ENCODE data around the gene ANKLE1. TPM values are rescaled to one million over a fixed set of nuclear protein-coding genes. Genes with fewer than 3 reads are reported as not detected.
A peak's percentile ranks its signal among the peaks of the same experiment; 100 is the strongest.

The ANKLE1 gene
- total and polyA plus RNA-seq, 10 of the 15 experiments (the other 5 are each of a cell fraction or from before 2014, with no cell fraction given), result 2.2 to 17.9 (median 10.9) TPM

DNA sequence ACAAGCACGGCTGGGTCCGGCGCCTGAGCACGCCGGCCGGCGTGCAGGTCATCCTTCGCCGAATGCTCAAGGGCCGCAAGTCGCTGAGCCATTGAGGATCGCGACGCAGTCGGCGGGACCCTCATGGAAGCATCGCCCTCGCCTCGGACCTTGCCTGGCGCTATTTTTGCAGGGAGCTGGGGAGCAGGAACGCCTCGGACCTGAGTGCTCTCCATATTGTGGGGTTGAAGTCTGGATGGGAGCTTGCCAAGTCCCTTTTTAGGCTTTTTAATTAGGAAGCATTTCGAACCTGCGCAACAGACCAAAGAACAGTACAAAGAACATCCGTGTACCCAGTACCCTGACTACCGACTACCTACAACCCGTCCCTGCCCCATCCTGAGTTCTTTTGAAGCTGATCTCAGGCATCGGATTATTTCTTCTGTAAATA lies 24.6 kb downstream of the ANKLE1 start:
- ChIA-PET POLR2A (interaction anchor here (0.6 to 1.0 kb wide), 6 partner anchors 30 to 432 kb away, joined by 3 to 4 read pairs (median 4); partner anchors contain the start of gene BST2), SMC1A (ENCODE audit: uncharacterized antibody, unreplicated experiment) (interaction anchor here (0.9 to 2.1 kb wide), 3 partner anchors 14 to 113 kb away, joined by 3 to 7 read pairs (median 4); partner anchors contain the start of gene MVB12A), CTCF (interaction anchor here (0.6 to 5.0 kb wide), 4 partner anchors 13 to 93 kb away, joined by 3 to 43 read pairs (median 4); no protein-coding TSS in a partner anchor), RAD21 (ENCODE audit: unreplicated experiment) (interaction anchor here (0.9 kb wide), 1 partner anchor 14 kb away, joined by 4 read pairs; no protein-coding TSS in a partner anchor)
- no peak for ATAC-seq
- Histone ChIP-seq H3K9ac (ENCODE audit: control insufficient read depth, insufficient read depth, low read length) (peak overlapping the region; percentile 84), H2AFZ (ENCODE audit: control insufficient read depth, low read depth, low read length) (peak overlapping the region; percentile 98), H3K4me2 (ENCODE audit: control insufficient read depth, insufficient read depth) (peak overlapping the region; percentile 38), H3K27ac (ENCODE audit: control insufficient read depth, insufficient read depth) (peak overlapping the region; percentile 84), H3K79me2 (ENCODE audit: control insufficient read depth, insufficient read depth, low read length) (peaks cover 29% of the 10 kb centered on the region), H4K20me1 (ENCODE audit: control insufficient read depth, insufficient read depth) (peaks cover 3% of the 10 kb centered on the region; the same call in 1 of the 2 replicates), H3K4me3 (peak overlapping the region; percentile 83), H3K36me3 (ENCODE audit: control insufficient read depth in 2 of 2, insufficient read depth in 2 of 2, low read length in 1 of 2) (no peaks in the 10 kb centered on the region), H3K9me3 (replicated peaks; ENCODE audit: control insufficient read depth, insufficient read depth, low read length) (no peaks in the 10 kb centered on the region), H3K4me1 (ENCODE audit: control insufficient read depth, insufficient read depth, low read length) (peaks cover 26% of the 10 kb centered on the region), H3K27me3 (replicated peaks in 1 of 2; ENCODE audit: control insufficient read depth in 2 of 2, insufficient read depth in 2 of 2, low read length in 1 of 2) (no peaks in the 10 kb centered on the region)
- 0 out of 2 replicates have a peak, but pooled peaks have one; percentile 27 for TF ChIP-seq DPF2 (IDR thresholded peaks at IDR 0.05)
- TF ChIP-seq TBL1XR1 (IDR thresholded peaks at IDR 0.05; ENCODE audit: low read depth, low read length), result no peak
- in situ Hi-C loops (cut with MboI) (no loop called here), intact Hi-C loops (cut with micrococcal nuclease; ENCODE audit: unreplicated experiment) (loop anchor here (10.0 kb wide), 1 partner anchor 411 kb away; no protein-coding TSS in a partner anchor)
- DNase-seq (ENCODE audit: low read depth, low spot score), result no peak
- WGBS (ENCODE audit: insufficient coverage, insufficient replicate concordance, low lambda C conversion rate, missing lambda C conversion rate), result 3% methylated on average over 28 of the region's 28 CpGs
- no peak for FAIRE-seq
- BruUV-seq (replicated peaks), result no TSS peak

DNA sequence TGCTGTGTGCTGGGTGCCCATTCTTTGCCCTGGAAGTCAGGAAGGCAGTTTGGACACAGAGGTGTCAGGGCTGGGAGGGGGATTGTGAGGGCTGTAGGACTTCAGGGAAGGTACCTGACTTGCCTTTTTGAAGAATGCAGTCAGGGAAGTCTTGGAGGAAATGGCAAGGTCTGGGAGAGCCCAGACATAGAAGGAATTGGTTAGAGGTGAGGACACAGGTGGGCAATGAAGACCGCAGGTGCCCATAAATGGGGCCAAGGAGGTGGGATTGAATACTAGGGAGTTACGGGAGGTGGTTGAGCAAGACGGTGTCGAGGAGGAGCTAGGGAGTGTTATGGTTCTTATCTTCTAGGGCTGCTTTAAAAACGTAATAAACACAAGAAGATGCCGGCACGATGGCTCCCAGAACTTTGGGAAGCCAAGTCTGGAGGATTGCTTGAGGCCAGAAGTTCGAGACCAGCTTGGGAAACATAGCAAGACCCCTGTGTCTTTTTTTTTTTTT lies 26.2 kb downstream of the ANKLE1 start:
- H4K20me1 ChIP-seq (ENCODE audit: control insufficient read depth, insufficient read depth), result peaks cover 3% of the 10 kb centered on the region; the same call in 1 of the 2 replicates
- peaks cover 24% of the 10 kb centered on the region for H3K4me1 ChIP-seq (ENCODE audit: control insufficient read depth, insufficient read depth, low read length)
- H3K79me2 ChIP-seq (ENCODE audit: control insufficient read depth, insufficient read depth, low read length), result peaks cover 39% of the 10 kb centered on the region
- DNase-seq (ENCODE audit: low read depth, low spot score) (no peak), FAIRE-seq (no peak), ATAC-seq (no peak)
- H3K9me3 ChIP-seq (replicated peaks; ENCODE audit: control insufficient read depth, insufficient read depth, low read length), result no peaks in the 10 kb centered on the region
- SMC1A ChIA-PET (ENCODE audit: uncharacterized antibody, unreplicated experiment), result interaction anchor here (2.0 kb wide), 1 partner anchor 15 kb away, joined by 5 read pairs; no protein-coding TSS in a partner anchor
- POLR2A ChIA-PET, result interaction anchor here (0.6 to 2.9 kb wide), 3 partner anchors 24 to 97 kb away, joined by 4 to 24 read pairs (median 6); partner anchors contain the start of genes ANO8 and BST2
- H3K4me3 ChIP-seq, result no peak overlapping the region
- intact Hi-C loops (cut with micrococcal nuclease; ENCODE audit: unreplicated experiment), result loop anchor here (10.0 kb wide), 1 partner anchor 413 kb away; no protein-coding TSS in a partner anchor
- no TSS peak for BruUV-seq (replicated peaks)
- H3K27ac ChIP-seq (ENCODE audit: control insufficient read depth, insufficient read depth), result no peak overlapping the region
- RAD21 ChIA-PET (ENCODE audit: unreplicated experiment), result interaction anchor here (0.5 to 1.5 kb wide), 2 partner anchors 111 to 199 kb away, joined by 3 read pairs; no protein-coding TSS in a partner anchor
- in situ Hi-C loops (cut with MboI), result no loop called here
- CTCF ChIA-PET, result interaction anchor here (0.7 to 1.8 kb wide), 2 partner anchors 78 to 309 kb away, joined by 3 to 9 read pairs; no protein-coding TSS in a partner anchor
- 75% methylated on average over 8 of the region's 8 CpGs for WGBS (ENCODE audit: insufficient coverage, insufficient replicate concordance, low lambda C conversion rate, missing lambda C conversion rate)
- H2AFZ ChIP-seq (ENCODE audit: control insufficient read depth, low read depth, low read length), result no peak overlapping the region
- H3K27me3 ChIP-seq (replicated peaks in 1 of 2; ENCODE audit: control insufficient read depth in 2 of 2, insufficient read depth in 2 of 2, low read length in 1 of 2), result no peaks in the 10 kb centered on the region
- H3K9ac ChIP-seq (ENCODE audit: control insufficient read depth, insufficient read depth, low read length), result no peak overlapping the region
- peak overlapping the region; percentile 25 for H3K4me2 ChIP-seq (ENCODE audit: control insufficient read depth, insufficient read depth)
- H3K36me3 ChIP-seq (ENCODE audit: control insufficient read depth in 2 of 2, insufficient read depth in 2 of 2, low read length in 1 of 2), result peaks cover 0 to 5% of the 10 kb centered on the region in 2 experiments; a peak in 1 of 4 replicates
- TF ChIP-seq RUNX3 (IDR thresholded peaks at IDR 0.05; ENCODE audit: low read length), result no peak
- TF ChIP-seq SMARCA5 (IDR thresholded peaks at IDR 0.05), result no peak
- TF ChIP-seq POU2F2 (IDR thresholded peaks at IDR 0.05; ENCODE audit: borderline replicate concordance, low read depth, low read length), result no peak
- no peak for TF ChIP-seq RELA (IDR thresholded peaks at IDR 0.05; ENCODE audit: borderline replicate concordance, partially characterized antibody)
- TF ChIP-seq, protein P1, sequence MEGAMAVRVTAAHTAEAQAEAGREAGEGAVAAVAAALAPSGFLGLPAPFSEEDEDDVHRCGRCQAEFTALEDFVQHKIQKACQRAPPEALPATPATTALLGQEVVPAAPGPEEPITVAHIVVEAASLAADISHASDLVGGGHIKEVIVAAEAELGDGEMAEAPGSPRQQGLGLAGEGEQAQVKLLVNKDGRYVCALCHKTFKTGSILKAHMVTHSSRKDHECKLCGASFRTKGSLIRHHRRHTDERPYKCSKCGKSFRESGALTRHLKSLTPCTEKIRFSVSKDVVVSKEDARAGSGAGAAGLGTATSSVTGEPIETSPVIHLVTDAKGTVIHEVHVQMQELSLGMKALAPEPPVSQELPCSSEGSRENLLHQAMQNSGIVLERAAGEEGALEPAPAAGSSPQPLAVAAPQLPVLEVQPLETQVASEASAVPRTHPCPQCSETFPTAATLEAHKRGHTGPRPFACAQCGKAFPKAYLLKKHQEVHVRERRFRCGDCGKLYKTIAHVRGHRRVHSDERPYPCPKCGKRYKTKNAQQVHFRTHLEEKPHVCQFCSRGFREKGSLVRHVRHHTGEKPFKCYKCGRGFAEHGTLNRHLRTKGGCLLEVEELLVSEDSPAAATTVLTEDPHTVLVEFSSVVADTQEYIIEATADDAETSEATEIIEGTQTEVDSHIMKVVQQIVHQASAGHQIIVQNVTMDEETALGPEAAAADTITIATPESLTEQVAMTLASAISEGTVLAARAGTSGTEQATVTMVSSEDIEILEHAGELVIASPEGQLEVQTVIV (IDR thresholded peaks at IDR 0.05; ENCODE audit: borderline replicate concordance, partially characterized antibody), result no peak
- no peak for TF ChIP-seq JUND (IDR thresholded peaks at IDR 0.05; ENCODE audit: low read depth, low read length)
- TF ChIP-seq EED (IDR thresholded peaks at IDR 0.05; ENCODE audit: low read depth), result no peak
- TF ChIP-seq RAD51 (IDR thresholded peaks at IDR 0.05), result no peak
- TF ChIP-seq KAT2A (conservative IDR thresholded peaks at IDR 0.05; ENCODE audit: control insufficient read depth, low read depth, low read length), result no peak
- no peak for TF ChIP-seq BMI1 (IDR thresholded peaks at IDR 0.05; ENCODE audit: borderline replicate concordance)
- no peak for TF ChIP-seq CBX3 (IDR thresholded peaks at IDR 0.05; ENCODE audit: borderline replicate concordance, low read depth)
- no peak for TF ChIP-seq NRF1 (conservative IDR thresholded peaks at IDR 0.05; ENCODE audit: low read depth, low read length)
- no peak for TF ChIP-seq MTA2 (IDR thresholded peaks at IDR 0.05; ENCODE audit: low read depth)

Data from GM12878 (cell line).